Esophagus squamous epithelium (tissue), 4 donors: ENCODE data around the gene WDR35.

ENCODE experiments used
- CTCF ChIP-seq, 6 experiments: fragments of 450-650 bp in 4 of 6; fragments of 200-600 bp in 2 of 6; sonication (generic) in 2 of 6; IDR thresholded peaks; one replicate each; pipeline ENCODE4 v1.5.1; 2016 to 2019; ENCODE audit warnings: antibody characterized with exemption in 6 of 6, mild to moderate bottlenecking in 4 of 6, moderate library complexity in 4 of 6
- POLR2A ChIP-seq, 4 donors: fragments of 450-650 bp; IDR thresholded peaks; one replicate each; pipeline ENCODE4 v1.6.1; 2017; ENCODE audit warnings: antibody characterized with exemption in 4 of 4, mild to moderate bottlenecking in 4 of 4, moderate library complexity in 3 of 4

- TF ChIP-seq CTCF (IDR thresholded peaks at IDR 0.05) (no peak), POLR2A (IDR thresholded peaks at IDR 0.05) (no peak)
Measured at GRCh38 chr2:19993731-19994130, 3.8 kb upstream of the WDR35 start.
